NCI-H2227 (cell line): ENCODE measurements around the gene ZNF326.
"Not testable (repeated sequence)": the region's sequence is repeated elsewhere in the genome, so short reads cannot be mapped to it uniquely, and the experiment has no call there.

Source experiments
- DNase-seq: peaks from one replicate; lab custom pipeline; 2025; ENCODE audit not compliant: unreplicated experiment; lab: John Stamatoyannopoulos, UW

ZNF326 gene

GRCh38 chr1:89965193-89965768 lies 29.6 kb upstream of the ZNF326 start:
- peak; percentile 93 for DNase-seq

DNA sequence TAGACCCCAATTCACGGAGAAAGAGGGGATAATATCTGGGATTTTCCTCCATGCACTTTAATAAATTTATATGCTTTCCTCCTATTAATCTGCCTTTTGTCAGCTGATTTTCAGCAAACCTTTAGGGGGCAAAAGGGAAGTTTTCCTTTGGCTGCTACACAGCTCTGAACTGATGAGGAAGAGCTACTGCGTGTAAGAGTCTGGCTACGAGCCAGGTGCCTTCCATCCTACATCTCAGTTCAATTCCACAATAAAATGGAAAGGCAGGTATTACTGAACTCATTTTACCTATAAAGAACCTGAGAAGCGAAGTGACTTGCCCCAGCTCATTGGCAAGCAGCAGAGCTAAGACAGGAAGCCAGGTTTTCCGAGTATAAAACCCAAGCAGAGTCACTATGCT lies 28.3 kb upstream of the ZNF326 start:
- no peak for DNase-seq

DNA sequence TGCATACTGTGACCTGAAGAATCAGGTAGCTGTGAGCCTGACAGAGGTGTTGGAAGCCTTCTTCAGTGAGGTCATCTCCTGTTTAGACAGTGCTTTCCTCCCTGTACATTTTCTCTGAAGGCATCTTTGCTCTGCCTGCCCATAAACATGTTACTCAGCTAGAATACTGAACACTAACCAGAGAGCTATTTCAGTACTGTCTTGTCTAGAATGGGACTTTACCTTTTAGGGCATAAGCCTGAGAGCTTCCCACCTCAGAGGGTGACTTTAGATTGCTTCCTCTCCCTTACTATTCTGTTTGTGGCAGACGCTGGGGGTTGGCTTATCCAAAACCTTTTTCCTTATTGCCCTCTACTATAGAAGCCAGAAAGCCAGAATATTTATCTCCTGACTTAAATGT lies 23.3 kb upstream of the ZNF326 start:
- no peak for DNase-seq

DNA sequence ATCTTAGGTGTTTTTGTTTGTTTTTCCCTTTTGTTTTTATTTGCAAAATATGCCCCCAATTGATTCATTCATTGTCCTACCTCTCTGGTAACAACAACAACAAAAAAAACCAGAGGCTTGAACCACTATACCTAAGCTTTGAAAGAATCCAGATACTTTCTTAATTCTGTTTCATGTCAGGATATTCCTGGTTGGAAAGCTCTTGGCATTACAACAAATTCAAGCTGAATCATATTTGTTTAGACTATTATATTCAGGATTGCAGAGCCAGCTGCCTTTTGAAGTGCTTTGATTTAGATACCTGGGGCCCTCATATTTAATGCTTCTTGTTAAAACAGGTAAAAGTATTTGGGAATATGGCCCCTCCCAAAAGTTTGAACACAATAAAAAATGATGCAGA lies 22.9 kb upstream of the ZNF326 start:
- DNase-seq = no peak

DNA sequence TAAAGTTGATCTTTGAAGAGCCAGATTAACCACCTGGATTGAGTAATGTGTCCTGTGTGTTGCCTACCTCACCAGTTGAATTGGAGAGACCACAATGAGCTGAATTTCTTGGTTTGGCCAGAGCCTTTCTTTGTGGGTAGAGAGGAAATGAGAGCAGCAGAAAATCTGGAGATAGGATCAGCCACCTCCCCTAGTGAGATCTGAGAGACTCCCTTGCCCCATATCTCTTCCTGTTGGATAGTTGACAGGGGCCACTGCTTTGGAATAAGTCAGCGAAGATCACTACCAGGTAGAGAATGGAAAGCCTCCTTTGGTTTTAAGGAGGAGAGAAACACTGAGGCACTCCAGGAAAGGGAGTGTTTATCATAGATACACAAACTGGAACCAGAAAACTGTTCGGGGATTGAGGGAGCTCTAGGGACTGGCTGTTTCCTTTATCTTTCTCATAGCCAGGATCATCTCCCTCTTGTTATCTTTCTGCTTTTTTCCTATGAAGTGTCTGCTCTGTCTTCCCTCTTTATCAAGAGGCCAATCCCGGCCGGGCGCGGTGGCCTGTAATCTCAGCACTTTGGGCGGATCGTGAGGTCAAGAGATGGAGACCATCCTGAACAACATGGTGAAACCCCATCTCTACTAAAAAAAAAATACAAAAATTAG lies 21.3 kb upstream of the ZNF326 start:
- no peak for DNase-seq

DNA sequence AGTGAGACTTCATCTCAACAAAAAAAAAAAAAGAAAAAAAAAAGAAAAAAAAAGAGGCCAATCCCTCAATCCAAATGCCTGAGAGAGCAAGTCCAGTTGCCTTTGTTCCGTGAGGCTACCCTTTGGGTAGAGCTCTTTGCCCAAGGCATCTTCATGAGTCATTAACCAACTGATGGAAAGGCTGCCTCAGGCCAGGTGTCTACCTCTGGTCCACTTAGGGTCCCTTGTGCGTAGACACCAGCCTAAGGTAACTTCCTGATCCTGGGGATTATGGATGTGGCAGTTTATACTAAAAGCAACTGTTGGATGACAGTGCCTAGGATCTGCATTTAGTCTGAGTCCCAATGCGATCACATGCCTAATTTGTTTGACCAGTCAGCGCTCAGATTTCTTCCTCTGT lies 20.7 kb upstream of the ZNF326 start:
- no peak for DNase-seq

DNA sequence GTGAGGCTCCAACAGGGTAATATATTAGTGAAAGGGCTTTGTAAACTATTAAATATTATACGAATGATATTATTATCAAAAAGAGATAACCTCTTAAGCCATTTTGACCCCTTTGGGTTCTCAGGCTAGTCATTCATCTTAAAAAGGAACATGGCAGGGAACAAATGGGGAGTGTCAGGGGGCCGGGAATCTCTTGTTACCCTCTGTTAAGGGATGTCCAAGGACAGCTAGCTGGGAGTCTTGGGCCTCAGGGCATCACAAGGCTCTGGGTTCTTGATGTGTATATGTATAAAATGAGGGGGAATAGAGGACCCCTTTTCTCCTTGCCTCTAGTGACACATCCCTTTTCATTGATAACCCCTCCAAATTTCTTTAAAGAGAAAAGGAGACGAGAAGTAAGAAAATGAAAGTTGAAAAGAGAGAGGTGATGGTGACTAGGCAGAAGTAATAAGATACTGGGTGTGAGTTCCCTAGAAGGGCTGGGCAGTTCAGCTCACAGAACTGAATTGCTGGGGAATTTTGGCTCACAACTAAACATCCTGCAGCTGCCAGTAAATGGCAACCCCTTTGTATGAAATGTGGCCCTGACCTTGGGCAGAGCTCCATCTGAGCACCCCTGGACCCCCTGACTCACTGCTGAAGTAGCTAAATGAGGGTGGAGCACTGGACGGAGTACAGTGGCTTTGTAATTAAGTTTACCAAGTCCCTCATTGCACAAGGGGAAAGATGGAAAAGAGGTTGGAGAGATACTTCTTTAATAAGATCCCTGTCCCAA lies 20.0 kb upstream of the ZNF326 start:
- no peak for DNase-seq

GRCh38 chr1:89975540-89976125 lies 19.3 kb upstream of the ZNF326 start:
- DNase-seq = no peak

GRCh38 chr1:89978755-89979154 lies 16.2 kb upstream of the ZNF326 start:
- no peak for DNase-seq

GRCh38 chr1:89980605-89981004 lies 14.3 kb upstream of the ZNF326 start:
- no peak for DNase-seq

- DNase-seq = not testable (repeated sequence)
Measured at GRCh38 chr1:89982846-89983245, 12.1 kb upstream of the ZNF326 start.

DNA sequence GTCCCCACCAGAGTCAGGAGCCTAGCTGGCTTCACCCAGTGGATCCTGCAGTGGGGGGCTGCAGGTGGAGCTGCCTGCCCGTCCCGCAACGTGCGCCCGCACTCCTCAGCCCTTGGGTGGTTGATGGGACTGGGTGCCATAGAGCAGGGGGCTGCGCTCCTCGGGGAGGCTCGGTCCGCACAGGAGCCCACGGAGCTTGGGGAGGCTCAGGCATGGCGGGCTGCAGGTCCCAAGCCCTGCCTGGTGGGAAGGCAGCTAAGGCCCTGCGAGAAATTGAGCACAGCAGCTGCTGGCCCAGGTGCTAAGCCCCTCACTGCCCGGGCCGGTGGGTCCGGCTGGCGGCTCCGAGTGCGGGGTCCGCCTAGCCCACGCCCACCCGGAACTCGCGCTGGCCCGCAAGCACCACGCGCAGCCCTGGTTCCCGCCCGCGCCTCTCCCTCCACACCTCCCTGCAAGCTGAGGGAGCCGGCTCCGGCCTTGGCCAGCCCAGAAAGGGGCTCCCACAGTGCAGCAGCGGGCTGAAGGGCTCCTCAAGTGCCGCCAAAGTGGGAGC lies 10.3 kb upstream of the ZNF326 start:
- not testable (repeated sequence) for DNase-seq

DNA sequence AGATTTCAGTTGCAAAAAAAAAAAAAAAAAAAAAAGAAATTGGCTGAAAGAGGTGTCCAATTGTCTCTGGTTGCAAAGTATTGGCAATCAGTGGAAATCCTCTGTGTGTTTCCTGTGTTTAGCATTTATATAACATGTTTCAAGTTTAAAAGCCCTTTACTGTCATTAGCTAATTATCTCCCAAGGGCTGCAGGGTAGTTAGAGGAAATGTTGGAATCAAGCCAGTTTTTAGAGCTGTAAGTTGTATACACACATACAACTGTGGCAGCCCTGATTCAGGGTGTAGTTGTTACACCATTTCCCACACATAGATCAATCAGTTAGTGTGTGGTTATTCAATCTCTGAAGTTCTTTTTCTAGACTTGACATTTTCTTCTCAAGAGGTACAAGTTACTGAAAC lies 8.9 kb upstream of the ZNF326 start:
- peak; percentile 17 for DNase-seq

GRCh38 chr1:89987159-89987819 lies 7.6 kb upstream of the ZNF326 start:
- DNase-seq = peak; percentile 86

DNA sequence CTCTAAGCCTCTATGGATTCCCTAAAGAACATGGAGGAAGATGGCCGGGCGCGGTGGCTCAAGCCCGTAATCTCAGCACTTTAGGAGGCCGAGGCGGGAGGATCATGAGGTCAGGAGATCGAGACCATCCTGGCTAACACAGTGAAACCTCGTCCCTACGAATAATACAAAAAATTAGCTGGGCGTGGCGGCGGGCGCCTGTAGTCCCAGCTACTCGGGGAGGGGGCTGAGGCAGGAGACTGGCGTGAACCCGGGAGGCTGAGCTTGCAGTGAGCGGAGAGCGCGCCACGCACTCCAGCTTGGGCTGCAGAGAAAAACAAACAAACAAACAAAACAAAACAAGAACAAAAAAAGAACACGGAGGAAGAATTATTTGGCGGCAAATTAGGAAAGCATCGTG lies 5.8 kb upstream of the ZNF326 start:
- DNase-seq = peak; percentile 49

DNA sequence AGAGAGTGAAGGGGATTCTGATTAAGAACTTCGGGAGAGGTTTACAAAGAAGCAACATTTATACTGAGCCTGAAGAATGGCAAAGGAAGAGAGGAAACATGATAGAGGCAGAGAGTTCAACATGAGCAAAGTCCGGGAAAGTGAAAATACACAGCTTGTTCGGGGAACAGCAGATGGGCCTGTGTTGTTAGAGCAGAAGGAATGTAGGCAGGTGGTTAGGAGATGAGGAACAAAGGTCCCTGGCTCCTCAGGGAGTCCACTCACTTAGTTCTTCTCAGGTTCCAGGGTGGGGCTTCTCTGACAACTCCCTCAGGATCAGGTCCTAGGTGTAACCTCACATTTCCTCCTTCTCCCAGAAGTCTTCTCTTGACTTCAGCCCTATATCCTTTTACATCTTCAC lies 5.1 kb upstream of the ZNF326 start:
- no peak for DNase-seq

DNA sequence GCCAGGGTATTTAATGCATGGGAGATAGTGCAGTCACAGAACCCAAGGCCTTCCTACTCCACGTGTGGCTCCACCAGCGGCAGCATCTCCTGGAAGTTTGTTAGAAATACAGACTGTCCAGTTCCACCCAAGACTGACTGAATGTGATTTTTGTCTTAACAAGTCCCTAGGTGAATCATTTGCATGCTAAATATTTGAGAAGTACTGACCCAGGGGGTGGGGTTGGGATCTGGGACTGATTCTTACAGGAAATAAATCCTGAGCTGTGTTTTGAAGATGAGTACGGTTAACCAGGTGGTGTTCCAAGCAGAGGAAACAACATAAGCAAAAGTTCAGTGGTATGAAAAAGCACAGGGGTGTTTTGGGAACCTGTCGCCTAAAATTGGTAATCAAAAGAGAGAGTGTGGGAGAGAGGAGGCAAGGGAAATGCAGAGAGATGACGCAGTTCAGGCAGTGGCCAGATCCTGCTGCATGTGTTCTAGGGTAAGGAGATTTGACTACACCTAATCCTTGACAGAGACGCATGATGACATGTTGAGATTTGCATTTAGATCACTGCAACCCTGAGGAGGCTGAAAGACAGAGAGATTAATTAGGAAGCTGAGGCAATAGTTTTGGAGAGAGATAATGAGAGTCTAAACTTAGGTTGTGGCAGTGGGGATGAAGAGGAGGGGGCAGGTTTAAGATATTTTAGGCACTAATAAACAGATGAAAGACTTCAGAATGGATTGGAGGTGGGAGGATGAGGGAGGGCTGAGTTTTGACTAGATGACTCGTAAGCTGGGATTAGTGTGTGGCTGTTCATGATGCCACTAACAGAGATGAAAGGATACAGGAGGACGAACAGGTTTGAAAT lies 3.7 kb upstream of the ZNF326 start:
- DNase-seq = no peak

- DNase-seq = no peak
Measured at GRCh38 chr1:89993541-89993940, 1.4 kb upstream of the ZNF326 start.

DNA sequence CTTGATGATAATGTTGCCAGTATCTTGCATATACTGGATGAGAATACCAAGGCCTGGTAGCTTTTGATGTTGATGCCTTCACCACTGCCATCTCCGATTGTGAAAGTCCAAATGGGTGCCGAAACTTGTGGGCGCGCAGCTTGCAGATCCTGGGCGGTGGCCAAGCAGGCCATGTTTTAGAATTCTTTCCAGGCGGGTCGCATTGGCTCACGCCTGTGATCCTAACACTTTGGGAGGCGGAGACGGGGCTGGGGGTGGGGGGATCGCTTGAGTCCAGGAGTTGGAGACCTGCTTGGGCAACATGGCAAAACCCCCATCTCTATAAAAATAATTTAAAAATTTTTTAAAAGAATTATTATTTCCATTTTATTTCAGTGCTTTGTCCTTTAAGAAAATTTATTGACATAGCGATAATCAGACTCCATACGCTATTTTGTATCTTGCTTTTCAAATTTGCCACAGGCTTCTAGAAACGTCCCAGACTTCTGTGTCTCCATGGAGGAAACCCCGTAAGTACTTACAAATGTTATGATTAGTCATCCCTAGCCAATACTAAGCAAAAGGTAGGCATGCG lies 592 bp upstream of the ZNF326 start:
- peak; percentile 32 for DNase-seq
